HL-60 (cell line): ENCODE results near the gene TAB2.
"Not testable (repeated sequence)": the region's sequence is repeated elsewhere in the genome, so short reads cannot be mapped to it uniquely, and the experiment has no call there.

ENCODE experiments used
- DNase-seq, 2 experiments: peaks; one replicate each; pipeline ENCODE4 v3.0.0-alpha.2; 2010 to 2020; ENCODE audit warnings: low read depth in 1 of 2, low spot score in 1 of 2
- H3K27ac ChIP-seq: fragments of 250-450 bp; sonication (Bioruptor Pico); replicated peaks from 2 replicates; pipeline ENCODE4 v1.5.1; 2020; ENCODE audit warnings: mild to moderate bottlenecking, moderate library complexity
- H3K27me3 ChIP-seq: fragments of 250-450 bp; sonication (Bioruptor Pico); 2 replicates; pipeline ENCODE4 v1.5.1; 2021; ENCODE audit warnings: mild to moderate bottlenecking, moderate library complexity; ENCODE audit not compliant: insufficient read depth, poor library complexity, severe bottlenecking
- H3K4me3 ChIP-seq: replicated peaks from 2 replicates; pipeline ENCODE4 v1.5.1; 2011; ENCODE audit warnings: mild to moderate bottlenecking, control low read depth, low read length; ENCODE audit not compliant: insufficient read depth
- CTCF ChIP-seq: IDR thresholded peaks from one replicate; pipeline ENCODE4 v1.5.1; 2011; ENCODE audit warnings: low read length, control low read depth, inconsistent platforms; ENCODE audit not compliant: insufficient read depth
- GABPA ChIP-seq: IDR thresholded peaks from 2 replicates; pipeline ENCODE4 v1.6.1; 2012; ENCODE audit warnings: low read depth
- POLR2AphosphoS5 ChIP-seq: IDR thresholded peaks from 2 replicates; pipeline ENCODE4 v1.6.1; 2012; ENCODE audit warnings: low read depth
- SPI1 ChIP-seq: IDR thresholded peaks from 2 replicates; pipeline ENCODE4 v1.6.1; 2012; ENCODE audit warnings: low read depth, mild to moderate bottlenecking, borderline replicate concordance
- TF ChIP-seq, protein P1 (sequence below): IDR thresholded peaks from 2 replicates; pipeline ENCODE4 v1.6.1; 2012; ENCODE audit warnings: low read depth; ENCODE audit not compliant: insufficient replicate concordance

The TAB2 gene

DNA sequence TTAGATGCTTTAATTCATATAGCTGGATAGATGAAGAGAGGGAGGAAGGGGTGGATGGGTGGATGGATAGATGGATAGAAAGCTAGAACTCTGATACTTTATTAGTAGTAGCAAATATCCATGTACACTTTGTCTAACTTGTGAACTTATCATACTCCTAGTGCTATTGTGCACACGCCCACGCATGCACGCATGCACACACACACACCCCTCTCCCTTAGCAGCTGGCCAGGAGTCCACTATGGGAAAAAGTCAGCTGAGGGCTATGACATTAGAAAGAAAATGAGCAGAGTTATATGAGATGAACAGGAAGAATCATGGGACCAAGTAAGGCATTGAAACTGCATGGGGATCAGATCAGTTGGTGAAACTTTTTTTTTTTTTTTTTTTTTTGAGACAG is 28.6 kb downstream of the TAB2 start:
- Histone ChIP-seq H3K27me3 (no peaks in the 10 kb centered on the region), H3K27ac (no peak overlapping the region), H3K4me3 (no peak overlapping the region)
- no peak for DNase-seq
- TF ChIP-seq POLR2AphosphoS5 (no peak), CTCF (no peak), SPI1 (no peak), GABPA (no peak)
- TF ChIP-seq, protein P1, sequence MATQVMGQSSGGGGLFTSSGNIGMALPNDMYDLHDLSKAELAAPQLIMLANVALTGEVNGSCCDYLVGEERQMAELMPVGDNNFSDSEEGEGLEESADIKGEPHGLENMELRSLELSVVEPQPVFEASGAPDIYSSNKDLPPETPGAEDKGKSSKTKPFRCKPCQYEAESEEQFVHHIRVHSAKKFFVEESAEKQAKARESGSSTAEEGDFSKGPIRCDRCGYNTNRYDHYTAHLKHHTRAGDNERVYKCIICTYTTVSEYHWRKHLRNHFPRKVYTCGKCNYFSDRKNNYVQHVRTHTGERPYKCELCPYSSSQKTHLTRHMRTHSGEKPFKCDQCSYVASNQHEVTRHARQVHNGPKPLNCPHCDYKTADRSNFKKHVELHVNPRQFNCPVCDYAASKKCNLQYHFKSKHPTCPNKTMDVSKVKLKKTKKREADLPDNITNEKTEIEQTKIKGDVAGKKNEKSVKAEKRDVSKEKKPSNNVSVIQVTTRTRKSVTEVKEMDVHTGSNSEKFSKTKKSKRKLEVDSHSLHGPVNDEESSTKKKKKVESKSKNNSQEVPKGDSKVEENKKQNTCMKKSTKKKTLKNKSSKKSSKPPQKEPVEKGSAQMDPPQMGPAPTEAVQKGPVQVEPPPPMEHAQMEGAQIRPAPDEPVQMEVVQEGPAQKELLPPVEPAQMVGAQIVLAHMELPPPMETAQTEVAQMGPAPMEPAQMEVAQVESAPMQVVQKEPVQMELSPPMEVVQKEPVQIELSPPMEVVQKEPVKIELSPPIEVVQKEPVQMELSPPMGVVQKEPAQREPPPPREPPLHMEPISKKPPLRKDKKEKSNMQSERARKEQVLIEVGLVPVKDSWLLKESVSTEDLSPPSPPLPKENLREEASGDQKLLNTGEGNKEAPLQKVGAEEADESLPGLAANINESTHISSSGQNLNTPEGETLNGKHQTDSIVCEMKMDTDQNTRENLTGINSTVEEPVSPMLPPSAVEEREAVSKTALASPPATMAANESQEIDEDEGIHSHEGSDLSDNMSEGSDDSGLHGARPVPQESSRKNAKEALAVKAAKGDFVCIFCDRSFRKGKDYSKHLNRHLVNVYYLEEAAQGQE = no peak

GRCh38 chr6:149347067-149347466 is 29.6 kb downstream of the TAB2 start:
- Histone ChIP-seq H3K4me3 (no peak overlapping the region), H3K27ac (no peak overlapping the region), H3K27me3 (no peaks in the 10 kb centered on the region)
- TF ChIP-seq SPI1 = no peak
- no peak for TF ChIP-seq POLR2AphosphoS5
- TF ChIP-seq, protein P1 = no peak
- TF ChIP-seq CTCF = no peak
- TF ChIP-seq GABPA = no peak
- no peak for DNase-seq

DNA sequence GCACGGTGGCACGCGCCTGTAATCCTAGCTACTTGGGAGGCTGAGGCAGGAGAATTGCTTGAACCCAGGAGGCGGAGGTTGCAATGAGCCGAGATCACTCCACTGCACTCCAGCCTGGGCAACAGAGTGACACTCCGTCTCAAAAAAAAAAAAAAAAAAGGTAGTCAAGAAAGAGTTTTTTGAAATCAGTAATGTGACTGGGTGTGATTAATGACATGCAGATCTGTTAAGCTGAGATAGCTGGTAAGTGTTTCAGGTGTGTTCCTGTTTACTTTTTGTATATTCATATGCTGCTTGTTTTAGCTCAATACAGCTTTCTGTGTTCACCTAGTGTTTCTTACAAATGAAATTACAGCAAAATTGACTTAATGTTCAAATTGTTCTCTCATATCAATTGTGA is 31.8 kb downstream of the TAB2 start:
- not testable (repeated sequence) for H3K27ac ChIP-seq, H3K27me3 ChIP-seq, DNase-seq

DNA sequence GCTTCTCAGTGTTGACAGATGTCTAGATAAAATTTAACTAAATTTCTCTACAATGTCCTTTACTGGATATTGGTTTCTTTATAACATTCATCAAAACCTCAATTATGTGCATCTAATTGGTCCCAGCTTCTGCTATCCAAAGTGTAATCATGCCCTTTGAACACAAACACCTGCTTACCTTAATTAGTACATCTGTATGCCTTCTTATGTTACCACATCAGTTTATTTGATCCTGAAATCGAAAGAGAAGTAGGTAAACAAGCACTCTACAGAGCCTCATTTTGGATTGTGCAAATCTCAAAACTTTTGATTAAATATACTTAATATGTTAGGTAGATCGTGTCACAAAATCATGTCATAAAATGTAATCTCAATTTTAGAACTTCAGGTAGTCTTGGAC is 36.5 kb downstream of the TAB2 start:
- TF ChIP-seq POLR2AphosphoS5 = no peak
- no peak for TF ChIP-seq SPI1
- no peak for TF ChIP-seq CTCF
- TF ChIP-seq, protein P1 = no peak
- TF ChIP-seq GABPA = no peak
- H3K27me3 ChIP-seq = no peaks in the 10 kb centered on the region
- H3K27ac ChIP-seq = no peak overlapping the region
- no peak for DNase-seq
- no peak overlapping the region for H3K4me3 ChIP-seq

More for the DNA sequence above, 31.8 kb downstream of the TAB2 start:
- H3K4me3 ChIP-seq = not testable (repeated sequence)
